GM19452 (cell line): ENCODE results near the gene CKMT2.
A peak's percentile ranks its signal among the peaks of the same experiment; 100 is the strongest.
"Not testable (repeated sequence)": the region's sequence is repeated elsewhere in the genome, so short reads cannot be mapped to it uniquely, and the experiment has no call there.

Source experiments
- ATAC-seq: cut with Tn5 transposase; IDR thresholded peaks from one replicate; pipeline ENCODE4 v1.9.1; 2021; ENCODE audit not compliant: unreplicated experiment

Gene CKMT2

DNA sequence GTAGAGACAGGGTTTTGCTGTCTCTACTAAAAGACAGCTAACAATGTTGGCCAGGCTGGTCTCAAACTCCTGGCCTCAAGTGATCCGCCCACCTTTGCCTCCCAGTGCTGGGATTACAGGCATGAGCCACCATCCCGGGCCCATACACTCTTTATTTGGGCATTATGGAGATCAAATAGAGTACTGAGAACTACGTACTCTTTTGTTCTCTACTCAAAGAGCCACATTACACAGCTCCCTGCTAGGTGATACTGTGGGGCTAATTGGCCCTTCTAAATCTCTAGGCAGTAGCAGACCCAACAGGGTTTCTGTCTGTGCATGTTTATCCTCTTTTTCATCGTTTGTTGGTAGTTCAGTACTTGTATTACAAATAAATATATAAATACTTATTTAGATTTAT, 16.1 kb downstream of the CKMT2 start:
- ATAC-seq: no peak

DNA sequence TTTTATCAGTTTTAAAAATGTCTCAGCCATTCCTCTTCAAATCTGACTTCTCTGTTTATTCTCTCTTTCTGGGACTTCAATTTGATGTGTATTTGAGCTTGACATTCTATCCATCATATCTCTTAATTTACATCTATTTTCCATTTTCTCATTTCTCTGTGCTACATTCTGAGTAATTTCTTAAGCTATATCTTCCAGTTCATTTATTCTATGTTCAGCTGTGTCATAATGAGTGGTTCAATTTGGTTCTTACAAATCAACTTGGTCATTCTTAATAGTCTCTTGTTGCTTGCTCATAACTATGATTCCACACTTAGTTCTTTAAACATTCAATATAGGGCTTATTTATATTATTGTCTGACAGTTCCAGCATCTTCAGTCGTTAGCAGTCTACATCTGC, 16.9 kb downstream of the CKMT2 start:
- no peak for ATAC-seq

DNA sequence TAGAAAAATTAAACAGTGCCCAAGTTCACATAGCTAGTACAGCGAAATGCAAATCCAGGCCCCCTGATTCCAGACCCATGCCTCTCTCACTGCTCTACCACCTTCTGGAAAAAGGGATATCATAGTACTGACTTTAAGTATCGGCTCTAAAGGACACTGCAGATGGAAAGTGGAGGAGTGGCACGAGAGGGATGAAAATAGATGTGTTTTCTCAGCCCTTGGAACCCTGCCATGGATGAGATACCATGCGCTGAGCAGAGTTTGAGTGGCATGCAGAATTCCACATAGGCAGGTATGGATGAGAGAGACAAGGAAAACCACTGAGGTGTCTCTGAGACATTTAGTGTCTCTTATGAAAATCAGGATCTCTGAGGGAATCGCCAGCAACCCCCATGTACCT, 18.8 kb downstream of the CKMT2 start:
- ATAC-seq: no peak

DNA sequence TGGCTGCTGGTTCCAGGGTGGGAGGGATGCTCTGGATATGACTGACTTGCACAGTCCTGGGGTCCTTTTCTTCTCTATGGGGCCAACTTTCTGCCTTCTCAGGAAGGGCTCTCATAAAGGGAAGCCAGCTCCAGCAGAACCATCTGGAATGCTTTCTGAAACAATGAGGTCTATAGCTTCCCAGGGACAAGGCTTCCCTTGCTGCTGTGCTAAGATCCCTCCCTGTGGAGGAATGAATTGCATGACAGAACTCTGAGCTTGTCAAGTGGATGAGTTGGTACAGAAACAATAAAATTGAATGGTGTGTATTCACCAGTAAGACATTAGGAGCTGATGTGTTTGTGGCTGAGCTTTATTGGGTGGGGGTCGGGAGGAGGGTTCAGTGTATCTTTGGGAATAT, 19.8 kb downstream of the CKMT2 start:
- no peak for ATAC-seq

DNA sequence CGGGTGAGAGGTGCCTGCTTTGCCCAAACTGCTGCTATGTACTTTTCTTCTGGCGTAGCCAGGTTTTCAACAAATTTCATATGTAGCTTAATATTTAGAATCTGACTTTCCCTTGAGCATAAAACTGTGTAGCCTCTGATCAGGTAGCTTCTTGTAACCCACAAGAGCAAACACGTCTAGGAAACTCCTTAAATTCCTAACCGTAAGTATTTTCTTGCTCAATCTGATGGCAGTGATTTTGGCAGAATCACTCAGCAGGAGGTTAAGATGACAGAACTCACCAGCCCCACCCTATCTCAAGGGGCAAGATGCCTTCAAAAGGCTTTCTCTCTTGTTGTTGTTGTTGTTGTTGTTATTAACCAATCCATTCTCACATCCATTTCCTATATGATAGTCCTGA, 20.8 kb downstream of the CKMT2 start:
- ATAC-seq: no peak

DNA sequence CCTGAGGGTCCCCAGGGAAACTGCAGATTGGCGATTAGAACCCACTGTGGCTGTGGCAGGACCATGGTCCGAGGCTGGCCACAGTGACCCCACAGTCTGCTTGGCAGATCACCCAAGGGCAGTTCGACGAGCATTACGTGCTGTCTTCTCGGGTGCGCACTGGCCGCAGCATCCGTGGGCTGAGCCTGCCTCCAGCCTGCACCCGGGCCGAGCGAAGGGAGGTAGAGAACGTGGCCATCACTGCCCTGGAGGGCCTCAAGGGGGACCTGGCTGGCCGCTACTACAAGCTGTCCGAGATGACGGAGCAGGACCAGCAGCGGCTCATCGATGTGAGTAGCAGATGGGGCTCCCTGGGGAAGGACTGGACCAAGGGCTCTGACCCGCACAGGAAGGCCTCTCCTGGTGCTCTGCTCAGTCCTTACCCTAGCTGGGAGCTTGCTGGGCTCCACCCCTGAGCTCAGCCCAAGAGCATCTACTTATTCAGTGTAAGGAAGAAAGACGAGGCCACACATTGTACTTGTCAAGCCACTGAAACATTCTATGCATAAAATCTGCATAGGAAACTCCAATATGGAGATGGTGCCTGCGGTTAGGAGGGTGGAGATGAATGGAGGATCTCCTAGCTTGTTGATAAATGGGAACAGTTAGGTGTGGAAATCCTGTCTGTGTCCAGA, 21.9 kb downstream of the CKMT2 start:
- ATAC-seq: no peak

DNA sequence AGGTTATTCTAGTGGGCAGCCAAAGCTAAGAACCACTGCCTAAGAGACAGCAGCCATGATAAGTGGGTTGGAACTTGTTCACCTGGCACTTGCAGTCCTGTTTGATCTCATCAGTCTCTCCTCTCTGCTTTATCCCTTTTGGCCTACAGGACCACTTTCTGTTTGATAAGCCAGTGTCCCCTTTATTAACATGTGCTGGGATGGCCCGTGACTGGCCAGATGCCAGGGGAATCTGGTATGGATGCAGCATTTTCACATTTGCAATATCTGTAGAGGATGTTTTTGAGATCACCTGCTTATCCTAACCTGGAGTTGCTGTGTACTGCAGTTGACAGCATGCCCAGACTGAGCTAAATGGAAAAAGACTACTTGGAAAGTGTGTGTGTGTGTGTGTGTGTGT, 23.6 kb downstream of the CKMT2 start:
- ATAC-seq: no peak

DNA sequence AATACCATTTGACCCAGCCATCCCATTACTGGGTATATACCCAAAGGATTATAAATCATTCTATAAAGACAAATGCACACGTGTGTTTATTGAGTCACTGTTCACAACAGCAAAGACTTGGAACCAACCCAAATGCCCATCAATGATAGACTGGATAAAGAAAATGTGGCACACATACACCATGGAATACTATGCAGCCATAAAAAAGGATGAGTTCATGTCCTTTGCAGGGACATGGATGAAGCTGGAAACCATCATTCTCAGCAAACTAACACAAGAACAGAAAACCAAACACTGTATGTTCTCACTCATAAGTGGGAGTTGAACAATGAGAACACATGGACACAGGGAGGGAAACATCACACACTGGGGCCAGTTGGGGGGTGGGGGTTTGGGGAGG, 29.7 kb downstream of the CKMT2 start:
- ATAC-seq: not testable (repeated sequence)

DNA sequence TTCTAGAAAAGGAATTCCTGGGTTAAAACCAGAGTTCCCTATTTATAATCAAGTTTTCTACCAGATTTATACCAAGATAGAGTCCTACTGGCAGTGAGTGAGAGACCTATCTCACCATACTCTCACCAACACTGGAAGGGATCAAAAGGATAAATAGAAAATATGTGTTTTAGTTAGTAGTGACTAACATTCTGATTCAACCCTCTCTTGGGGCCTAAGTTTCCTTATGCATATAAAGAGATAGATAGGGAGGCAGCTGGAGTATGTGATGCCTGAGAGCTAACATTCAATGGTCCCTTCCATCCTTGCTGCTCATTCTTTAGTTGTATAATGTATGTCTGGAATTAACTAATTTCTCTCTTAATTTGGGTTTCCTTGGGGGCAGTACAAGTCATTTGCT, 32.0 kb downstream of the CKMT2 start:
- no peak for ATAC-seq

DNA sequence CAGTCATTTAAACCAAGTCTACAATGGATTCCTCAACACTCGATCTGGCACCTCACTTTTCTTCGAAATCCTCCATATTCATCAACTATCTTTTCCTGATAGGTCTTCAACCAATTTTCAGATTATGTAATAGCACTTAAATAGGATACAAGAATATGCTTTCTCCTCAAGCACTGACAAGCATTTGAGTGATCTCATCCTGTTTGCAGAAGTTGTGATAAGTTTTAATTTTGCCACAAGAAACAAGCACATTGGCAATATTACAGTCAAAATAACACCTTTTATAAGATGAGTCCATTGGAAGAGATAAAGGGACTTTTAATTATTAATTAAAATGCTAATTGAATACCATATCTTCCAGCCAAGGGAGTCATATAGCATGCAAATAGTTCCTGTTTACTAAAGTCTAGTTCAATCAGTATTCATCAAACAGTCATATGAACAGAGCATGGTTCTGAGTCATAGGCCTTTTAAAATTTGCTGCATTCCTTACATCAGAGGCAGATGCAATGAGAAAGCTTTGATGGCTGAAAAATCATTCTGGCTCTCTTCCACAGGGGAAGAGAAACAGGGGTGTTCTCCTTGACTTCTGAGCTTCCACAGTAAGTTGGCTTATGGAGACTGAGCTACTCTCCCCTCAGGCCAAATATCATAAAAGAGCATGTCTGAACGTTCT, 35.5 kb downstream of the CKMT2 start:
- ATAC-seq: no peak

DNA sequence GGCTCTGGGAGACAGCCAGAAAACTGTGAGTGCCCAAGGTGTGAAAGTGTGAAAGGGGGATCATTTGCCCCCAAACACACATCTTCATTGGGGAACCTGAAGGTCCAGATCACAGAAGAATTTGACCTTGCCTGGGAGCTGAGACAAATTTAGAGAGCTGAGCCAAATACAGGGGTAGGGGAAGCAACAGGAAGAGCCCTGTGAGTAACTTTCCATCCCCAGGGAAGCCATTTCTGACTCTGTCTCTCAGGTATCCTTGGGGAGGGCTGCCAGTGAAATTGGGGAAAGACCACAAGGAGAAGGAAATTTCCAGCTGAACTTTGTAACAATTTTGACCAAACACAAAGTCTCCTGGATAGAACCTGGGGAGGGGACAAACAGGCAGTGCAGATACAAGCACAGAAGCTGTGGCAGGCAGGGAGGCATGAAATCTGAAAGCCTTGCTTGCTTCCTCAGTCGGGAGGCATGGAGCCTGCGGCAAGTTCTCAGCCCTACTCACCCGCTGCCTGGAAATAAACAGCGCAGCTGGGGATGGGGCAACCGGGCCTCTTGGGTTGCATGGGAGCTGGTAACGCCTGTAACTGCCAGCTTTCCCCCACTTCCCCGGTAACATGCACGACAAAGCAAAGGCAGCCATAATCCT, 36.8 kb downstream of the CKMT2 start:
- no peak for ATAC-seq

DNA sequence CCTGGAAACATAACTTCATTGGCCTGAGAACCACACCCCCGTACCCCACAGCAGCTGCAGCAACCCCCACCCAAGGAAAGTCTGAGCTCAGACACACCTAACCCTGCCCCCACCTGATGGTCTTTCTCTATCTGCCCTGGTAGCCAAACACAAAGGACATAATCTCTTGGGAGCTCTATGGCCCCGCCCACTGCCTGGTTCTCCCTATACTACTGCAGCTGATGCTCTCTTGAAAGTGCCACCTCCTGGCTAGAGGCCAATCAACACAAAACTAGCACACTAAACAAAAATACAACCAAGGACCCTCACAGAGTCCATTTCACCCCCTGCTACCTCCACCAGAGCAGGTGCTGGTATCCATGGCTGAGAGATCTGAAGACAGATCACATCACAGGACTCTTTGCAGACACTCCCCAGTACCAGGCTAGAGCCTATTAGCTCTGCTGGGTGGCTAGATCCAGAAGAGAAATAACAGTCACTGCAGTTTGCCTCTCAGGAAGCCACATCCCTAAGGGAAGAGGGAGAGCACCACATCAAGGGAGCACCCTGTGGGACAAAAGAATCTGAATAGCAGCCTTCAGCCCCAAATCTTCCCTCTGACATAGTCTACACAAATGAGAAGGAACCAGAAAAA, 37.4 kb downstream of the CKMT2 start:
- ATAC-seq: not testable (repeated sequence)

DNA sequence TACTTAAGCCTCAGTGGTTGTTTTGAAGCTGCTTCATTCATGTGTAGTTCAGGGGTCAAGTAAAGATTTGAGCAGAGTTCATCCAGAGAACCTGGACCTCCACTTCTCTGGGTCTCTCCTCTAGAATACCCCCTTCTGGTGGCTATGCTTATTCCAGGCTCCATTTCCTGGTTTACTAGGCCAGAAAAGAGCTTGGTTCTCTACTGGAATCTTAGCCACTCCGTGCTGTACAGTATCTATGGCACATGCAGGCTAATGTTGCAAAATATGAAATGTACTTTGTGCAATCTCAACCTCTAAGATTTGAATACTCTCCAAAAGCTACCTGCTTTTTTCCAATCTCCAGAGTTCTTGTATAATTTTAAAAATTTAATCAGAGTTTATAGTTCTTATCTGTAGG, 50.9 kb downstream of the CKMT2 start:
- ATAC-seq: no peak

DNA sequence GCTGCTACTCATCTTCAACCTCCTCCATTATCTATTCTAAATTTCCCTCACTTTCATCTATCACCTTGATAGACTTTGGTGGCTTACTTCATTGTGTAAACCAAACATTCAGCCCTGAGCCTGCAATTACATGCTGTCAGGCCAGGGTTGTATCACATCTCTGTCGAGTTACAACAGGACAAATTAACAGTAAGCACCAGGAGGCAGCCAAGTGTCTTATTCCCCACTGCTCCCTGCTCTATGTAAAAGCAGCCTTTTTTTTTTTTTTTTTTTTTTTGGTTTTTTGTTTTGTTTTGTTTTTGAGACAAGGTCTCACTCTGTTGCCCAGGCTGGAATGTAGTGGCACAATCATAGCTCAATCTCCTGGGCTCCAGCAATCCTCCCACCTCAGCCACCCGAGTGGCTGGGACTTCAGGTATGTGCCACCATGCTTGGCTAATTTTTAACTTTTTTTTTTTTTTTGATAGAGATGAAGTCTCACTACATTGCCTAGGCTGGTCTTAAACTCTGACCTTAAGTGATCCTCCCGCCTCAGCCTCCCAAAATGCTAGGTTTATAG, 53.0 kb downstream of the CKMT2 start:
- ATAC-seq: no peak

DNA sequence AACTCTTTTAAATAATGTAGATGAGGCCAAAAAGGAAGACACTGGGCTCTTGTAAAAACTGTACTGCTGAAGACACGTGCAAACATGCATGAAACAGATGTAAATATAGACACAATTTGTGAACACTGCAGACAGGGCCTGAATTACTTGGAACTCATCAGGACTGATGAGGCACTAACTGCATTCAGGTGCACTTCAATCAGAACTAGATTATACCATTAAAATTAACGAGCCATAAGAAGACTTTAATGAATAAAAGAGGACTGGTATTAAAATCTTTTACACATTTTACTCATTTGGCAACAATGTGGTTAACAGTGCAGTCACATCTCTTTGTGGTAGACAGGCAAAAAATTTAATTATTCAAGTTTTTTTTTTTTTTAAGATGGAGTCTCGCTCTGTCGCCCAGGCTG, 54.9 kb downstream of the CKMT2 start:
- no peak for ATAC-seq

DNA sequence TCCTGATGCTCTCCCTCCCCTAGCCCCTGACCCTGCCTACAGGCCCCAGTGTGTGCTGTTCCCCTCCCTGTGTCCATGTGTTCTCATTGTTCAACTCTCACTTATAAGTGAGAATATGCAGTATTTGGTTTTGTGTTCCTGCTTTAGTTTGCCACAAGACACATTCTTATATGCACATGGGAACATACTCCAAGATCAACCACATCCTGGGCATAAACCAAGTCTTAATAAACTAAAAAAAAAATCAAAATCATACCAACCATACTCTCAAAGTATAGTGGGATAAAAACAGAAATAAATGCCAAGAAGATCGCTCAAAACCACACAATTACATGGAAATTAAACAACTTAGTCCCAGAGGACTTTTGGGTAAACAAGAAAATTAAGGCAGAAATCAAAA, 57.0 kb downstream of the CKMT2 start:
- no peak for ATAC-seq

DNA sequence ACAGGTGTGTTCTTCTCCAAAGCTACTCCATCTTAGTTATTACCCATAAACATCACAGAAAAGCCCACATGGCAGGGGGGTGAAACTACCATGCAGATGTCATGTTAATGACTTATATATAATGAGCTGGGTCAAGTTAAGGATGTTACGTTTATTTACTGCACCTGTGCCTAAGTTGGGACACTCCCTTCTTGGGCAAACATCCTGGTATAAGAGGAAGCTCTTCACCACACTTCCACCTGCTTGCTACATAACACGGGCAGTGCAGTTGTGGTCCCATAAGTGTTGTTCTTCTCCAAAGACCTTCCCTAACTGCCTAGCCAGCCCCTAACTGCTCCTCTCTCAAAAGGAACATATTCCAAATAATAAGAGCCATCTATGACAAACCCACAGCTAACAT, 59.0 kb downstream of the CKMT2 start:
- ATAC-seq: no peak

DNA sequence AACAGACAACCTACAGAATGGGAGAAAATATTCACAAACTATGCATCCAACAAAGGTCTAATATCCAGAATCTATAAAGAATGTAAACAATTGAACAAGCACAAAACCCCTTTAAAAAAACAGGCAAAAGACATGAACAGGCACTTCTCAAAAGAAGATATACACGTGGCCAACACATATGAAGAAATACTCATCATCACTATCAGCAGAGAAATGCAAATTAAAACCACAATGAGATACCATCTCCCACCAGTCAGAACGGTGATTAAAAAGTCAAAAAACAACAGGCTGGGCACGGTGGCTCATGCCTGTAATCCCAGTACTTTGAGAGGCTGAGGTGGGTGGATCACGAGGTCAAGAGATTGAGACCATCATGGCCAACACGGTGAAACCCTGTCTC, 60.9 kb downstream of the CKMT2 start:
- not testable (repeated sequence) for ATAC-seq

DNA sequence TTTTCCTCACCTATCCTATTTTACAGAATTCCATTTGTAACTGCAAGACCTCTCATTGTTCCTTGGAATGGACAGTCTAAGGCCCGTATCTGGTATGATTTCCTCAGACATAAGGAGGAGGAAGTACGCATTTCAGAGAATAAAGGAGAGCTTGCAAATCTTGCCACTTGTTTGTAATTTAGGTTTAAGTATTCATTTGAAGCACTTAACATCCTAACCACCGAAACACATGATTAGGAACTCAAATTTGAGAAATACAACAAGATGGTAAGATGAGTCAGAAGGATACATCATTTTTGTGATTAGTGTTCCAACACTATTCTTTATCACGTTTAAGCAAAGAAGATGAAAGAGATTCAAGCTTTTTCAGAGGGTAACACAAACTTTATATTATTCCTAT, 64.4 kb downstream of the CKMT2 start:
- no peak for ATAC-seq

DNA sequence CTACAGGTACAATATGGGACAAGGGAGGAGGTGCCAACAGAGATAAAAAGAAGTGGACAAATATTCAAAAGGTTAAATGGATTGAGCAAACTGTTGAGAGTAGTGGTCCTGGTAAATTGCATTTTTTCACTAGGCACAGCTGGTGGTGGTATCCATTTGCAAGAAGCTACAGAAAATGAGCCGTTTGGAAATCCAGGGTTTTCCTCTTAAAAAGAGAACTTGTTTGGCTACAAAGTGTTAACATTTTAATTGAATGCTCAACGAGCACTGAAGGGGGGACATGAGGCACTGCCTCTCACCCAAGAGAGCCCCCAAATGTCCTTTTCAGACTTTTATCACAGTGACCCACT, 67.8 kb downstream of the CKMT2 start:
- no peak for ATAC-seq

DNA sequence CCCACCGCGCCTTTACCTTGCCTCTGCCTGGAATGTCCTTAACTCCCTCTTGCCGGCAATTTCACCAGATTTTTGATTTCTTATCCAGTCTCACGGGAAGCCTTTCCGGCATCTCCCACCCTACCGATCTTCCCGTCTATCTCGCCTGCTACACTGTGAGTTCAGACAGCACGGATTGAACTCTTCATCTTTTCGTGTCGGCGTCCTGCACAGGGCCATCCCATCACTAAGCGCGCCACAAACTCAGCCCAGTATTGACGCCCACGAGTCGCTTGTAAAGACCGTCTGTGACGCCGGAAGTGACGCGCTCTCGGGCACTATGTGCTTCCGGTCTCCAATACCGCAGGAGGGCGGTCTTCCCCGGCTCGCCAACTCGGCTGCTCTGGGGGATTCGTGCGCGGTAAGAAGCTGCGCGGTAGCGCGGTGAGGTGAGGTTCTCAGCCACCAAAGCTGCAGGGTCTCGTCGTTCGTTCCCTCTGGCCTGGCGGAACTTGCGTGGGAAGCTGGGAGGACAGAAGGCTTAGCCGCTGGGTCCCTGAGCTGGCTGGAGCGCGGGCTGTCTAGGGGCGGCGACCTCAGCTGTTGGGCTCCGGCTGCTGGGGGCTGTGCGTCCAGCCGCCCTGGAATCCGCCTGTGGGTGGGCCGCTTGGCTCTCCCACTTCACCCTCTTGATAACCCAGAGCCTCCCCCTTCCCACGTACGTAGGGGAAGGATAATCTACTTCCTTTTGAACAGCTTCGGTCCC, 68.3 kb downstream of the CKMT2 start, which contains the start of gene ZCCHC9:
ZCCHC9 (plus strand) TSS at position 317 of the 745 bp plus-strand sequence. CDS start 3,171 bp downstream, outside the sequence.
- peak; percentile 97 for ATAC-seq
